Measurements from ENCODE around the gene ADAMTSL3. TPM values are rescaled to one million over a fixed set of nuclear protein-coding genes. Genes with fewer than 3 reads are reported as not detected.

ADAMTSL3 gene
- total RNA-seq, 1 donor from 2014 or later, result 0.32 TPM

- H3K9me3 Mint-ChIP-seq (ENCODE audit: unreplicated experiment), result no peaks in the 10 kb centered on the region
- DNase-seq, result no peak
- H3K27me3 Mint-ChIP-seq (ENCODE audit: unreplicated experiment), result peaks cover 1% of the 10 kb centered on the region
- H3K36me3 Mint-ChIP-seq (ENCODE audit: unreplicated experiment), result no peaks in the 10 kb centered on the region
- TF ChIP-seq CTCF (IDR thresholded peaks at IDR 0.05; ENCODE audit: partially characterized antibody, unreplicated experiment), result no peak
- no peak overlapping the region for H3K4me3 Mint-ChIP-seq (ENCODE audit: unreplicated experiment)
- no peaks in the 10 kb centered on the region for H3K4me1 Mint-ChIP-seq (ENCODE audit: low read depth, unreplicated experiment)
- H3K27ac Mint-ChIP-seq (ENCODE audit: unreplicated experiment), result no peak overlapping the region
Measured at GRCh38 chr15:83871808-83872559, 218.1 kb downstream of the ADAMTSL3 start.

GRCh38 chr15:83873966-83874365, 220.0 kb downstream of the ADAMTSL3 start:
- Mint-ChIP-seq H3K27me3 (ENCODE audit: unreplicated experiment) (peaks cover 1% of the 10 kb centered on the region), H3K36me3 (ENCODE audit: unreplicated experiment) (no peaks in the 10 kb centered on the region), H3K27ac (ENCODE audit: unreplicated experiment) (no peak overlapping the region), H3K4me3 (ENCODE audit: unreplicated experiment) (no peak overlapping the region), H3K9me3 (ENCODE audit: unreplicated experiment) (no peaks in the 10 kb centered on the region), H3K4me1 (ENCODE audit: low read depth, unreplicated experiment) (no peaks in the 10 kb centered on the region)
- TF ChIP-seq CTCF (IDR thresholded peaks at IDR 0.05; ENCODE audit: partially characterized antibody, unreplicated experiment), result no peak
- no peak for DNase-seq

- no peaks in the 10 kb centered on the region for H3K4me1 Mint-ChIP-seq (ENCODE audit: low read depth, unreplicated experiment)
- H3K27me3 Mint-ChIP-seq (ENCODE audit: unreplicated experiment), result no peaks in the 10 kb centered on the region
- no peak overlapping the region for H3K27ac Mint-ChIP-seq (ENCODE audit: unreplicated experiment)
- H3K4me3 Mint-ChIP-seq (ENCODE audit: unreplicated experiment), result no peak overlapping the region
- H3K9me3 Mint-ChIP-seq (ENCODE audit: unreplicated experiment), result no peaks in the 10 kb centered on the region
- TF ChIP-seq CTCF (IDR thresholded peaks at IDR 0.05; ENCODE audit: partially characterized antibody, unreplicated experiment), result no peak
- H3K36me3 Mint-ChIP-seq (ENCODE audit: unreplicated experiment), result no peaks in the 10 kb centered on the region
- DNase-seq, result no peak
Measured at GRCh38 chr15:83880529-83880928, 226.6 kb downstream of the ADAMTSL3 start.

- Mint-ChIP-seq H3K36me3 (ENCODE audit: unreplicated experiment) (no peaks in the 10 kb centered on the region), H3K27ac (ENCODE audit: unreplicated experiment) (no peak overlapping the region), H3K4me1 (ENCODE audit: low read depth, unreplicated experiment) (no peaks in the 10 kb centered on the region), H3K9me3 (ENCODE audit: unreplicated experiment) (no peaks in the 10 kb centered on the region), H3K27me3 (ENCODE audit: unreplicated experiment) (no peaks in the 10 kb centered on the region), H3K4me3 (ENCODE audit: unreplicated experiment) (no peak overlapping the region)
- TF ChIP-seq CTCF (IDR thresholded peaks at IDR 0.05; ENCODE audit: partially characterized antibody, unreplicated experiment), result no peak
- no peak for DNase-seq
Measured at GRCh38 chr15:83881156-83881555, 227.2 kb downstream of the ADAMTSL3 start.

- H3K27me3 Mint-ChIP-seq (ENCODE audit: unreplicated experiment), result peaks cover 4% of the 10 kb centered on the region
- TF ChIP-seq CTCF (IDR thresholded peaks at IDR 0.05; ENCODE audit: partially characterized antibody, unreplicated experiment), result no peak
- no peak overlapping the region for H3K27ac Mint-ChIP-seq (ENCODE audit: unreplicated experiment)
- H3K9me3 Mint-ChIP-seq (ENCODE audit: unreplicated experiment), result no peaks in the 10 kb centered on the region
- H3K36me3 Mint-ChIP-seq (ENCODE audit: unreplicated experiment), result no peaks in the 10 kb centered on the region
- no peaks in the 10 kb centered on the region for H3K4me1 Mint-ChIP-seq (ENCODE audit: low read depth, unreplicated experiment)
- no peak for DNase-seq
- H3K4me3 Mint-ChIP-seq (ENCODE audit: unreplicated experiment), result no peak overlapping the region
Measured at GRCh38 chr15:83886321-83886720, 232.4 kb downstream of the ADAMTSL3 start.

All from glutamatergic neuron (in vitro differentiated cells).